Duodenal mucosa (tissue), 2 donors: ENCODE measurements around the gene ZNG1A.
"Not testable (repeated sequence)": the region's sequence is repeated elsewhere in the genome, so short reads cannot be mapped to it uniquely, and the experiment has no call there.

Experiments used
- H3K27ac ChIP-seq: one replicate; pipeline ENCODE4 v1.7.0; 2013; ENCODE audit warnings: low read depth, low read length
- H3K27me3 ChIP-seq, 2 donors: one replicate each; pipeline ENCODE4 v1.7.0; 2013; ENCODE audit warnings: low read length in 2 of 2, control low read depth in 1 of 2; ENCODE audit not compliant: insufficient read depth in 2 of 2, control insufficient read depth in 1 of 2
- H3K36me3 ChIP-seq, 2 donors: one replicate each; pipeline ENCODE4 v1.7.0; 2013; ENCODE audit warnings: low read length in 2 of 2, control low read depth in 1 of 2; ENCODE audit not compliant: insufficient read depth in 2 of 2, control insufficient read depth in 1 of 2
- H3K4me1 ChIP-seq, 2 donors: one replicate each; pipeline ENCODE4 v1.7.0; 2013; ENCODE audit warnings: low read length in 2 of 2, control low read depth in 1 of 2; ENCODE audit not compliant: insufficient read depth in 2 of 2, control insufficient read depth in 1 of 2
- H3K4me3 ChIP-seq, 2 donors: one replicate each; pipeline ENCODE4 v1.7.0; 2013; ENCODE audit warnings: low read length in 2 of 2, low read depth in 1 of 2
- H3K9ac ChIP-seq, 2 donors: one replicate each; pipeline ENCODE4 v1.7.0; 2013; ENCODE audit warnings: low read length in 2 of 2, low read depth in 1 of 2
- H3K9me3 ChIP-seq, 2 donors: one replicate each; pipeline ENCODE4 v1.7.0; 2013; ENCODE audit warnings: low read length in 2 of 2, control low read depth in 1 of 2; ENCODE audit not compliant: control insufficient read depth in 1 of 2

ZNG1A gene

DNA sequence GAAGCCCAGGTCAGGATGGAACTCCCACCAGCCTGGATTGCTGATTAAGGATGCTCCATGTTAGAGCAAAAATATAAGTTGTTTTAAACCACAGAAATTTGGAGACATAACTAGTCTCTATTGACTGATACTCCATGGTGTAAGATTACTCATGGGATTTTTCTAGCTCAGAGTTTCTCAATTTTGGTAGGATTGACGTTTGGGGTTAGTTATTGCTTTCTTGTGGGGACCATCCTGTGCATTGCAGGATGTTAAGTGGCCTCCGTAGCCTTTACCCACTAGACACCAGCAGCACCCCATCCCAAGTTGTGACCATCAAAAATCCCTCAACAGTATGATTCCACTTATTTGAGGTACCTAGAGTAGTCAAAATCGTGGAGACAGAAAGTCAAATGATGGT, 80.1 kb downstream of the ZNG1A start:
- H3K4me3 ChIP-seq, H3K9me3 ChIP-seq, H3K4me1 ChIP-seq, H3K9ac ChIP-seq, H3K36me3 ChIP-seq, H3K27ac ChIP-seq, H3K27me3 ChIP-seq: not testable (repeated sequence)

DNA sequence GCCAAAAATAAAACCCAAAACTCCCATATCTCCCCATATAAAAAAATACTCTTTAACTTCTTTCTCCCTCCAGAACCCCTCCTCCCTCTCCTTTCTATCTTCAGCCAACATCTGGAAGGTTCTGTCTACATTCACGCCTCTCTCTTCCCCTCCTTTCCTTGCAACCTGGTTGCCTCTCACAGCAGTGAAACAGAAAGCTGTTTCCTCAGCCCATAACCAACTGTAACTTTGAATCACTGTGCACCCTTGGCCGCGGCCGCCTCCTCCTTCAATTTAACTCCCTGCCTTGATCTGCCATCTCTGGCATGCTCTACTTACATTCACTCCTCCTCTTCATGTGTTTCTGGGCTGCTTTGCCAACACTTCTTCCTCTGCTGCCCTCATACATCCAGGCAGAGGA, 83.9 kb downstream of the ZNG1A start:
- not testable (repeated sequence) for H3K36me3 ChIP-seq, H3K9me3 ChIP-seq, H3K27me3 ChIP-seq, H3K4me3 ChIP-seq, H3K27ac ChIP-seq, H3K9ac ChIP-seq, H3K4me1 ChIP-seq

DNA sequence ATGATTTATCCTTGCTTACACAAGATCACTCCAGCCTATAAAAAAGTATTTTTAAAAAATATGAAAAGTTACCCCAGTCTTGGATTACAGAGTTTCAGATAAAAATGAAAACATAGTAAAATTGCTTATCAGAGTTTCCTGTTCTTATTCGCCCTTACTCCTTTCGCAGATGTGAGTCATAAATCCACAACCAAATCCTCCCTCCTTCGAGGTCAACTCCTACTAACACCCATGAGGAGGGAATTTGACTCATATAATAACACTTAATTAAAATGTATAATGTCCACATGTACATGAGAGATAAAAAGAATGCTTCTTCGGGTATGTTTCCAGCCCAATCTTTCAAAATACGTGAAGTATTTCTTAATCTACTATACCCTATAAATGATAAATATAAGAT, 84.5 kb downstream of the ZNG1A start:
- H3K9me3 ChIP-seq, H3K27me3 ChIP-seq, H3K4me3 ChIP-seq, H3K9ac ChIP-seq, H3K36me3 ChIP-seq, H3K4me1 ChIP-seq, H3K27ac ChIP-seq: not testable (repeated sequence)

DNA sequence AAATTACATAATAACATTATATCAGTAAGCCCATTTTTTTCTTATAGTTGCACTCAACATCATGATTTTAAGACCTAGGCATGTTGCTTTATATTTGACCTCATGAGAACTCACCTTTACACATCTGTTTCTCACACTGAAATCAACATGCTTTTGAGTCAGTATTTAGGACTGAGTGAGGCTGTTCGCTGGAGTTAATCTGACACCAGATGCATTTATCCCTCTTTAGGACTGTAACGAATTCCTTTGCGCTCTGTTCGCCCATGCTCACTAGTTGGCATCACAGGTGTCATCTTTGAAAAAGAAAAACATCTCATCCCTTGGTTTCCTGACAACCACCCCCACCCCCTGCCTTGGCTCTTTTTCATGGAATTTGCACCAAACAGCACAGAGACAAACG, 84.9 kb downstream of the ZNG1A start:
- not testable (repeated sequence) for H3K27me3 ChIP-seq, H3K9me3 ChIP-seq, H3K9ac ChIP-seq, H3K27ac ChIP-seq, H3K4me3 ChIP-seq, H3K36me3 ChIP-seq, H3K4me1 ChIP-seq

DNA sequence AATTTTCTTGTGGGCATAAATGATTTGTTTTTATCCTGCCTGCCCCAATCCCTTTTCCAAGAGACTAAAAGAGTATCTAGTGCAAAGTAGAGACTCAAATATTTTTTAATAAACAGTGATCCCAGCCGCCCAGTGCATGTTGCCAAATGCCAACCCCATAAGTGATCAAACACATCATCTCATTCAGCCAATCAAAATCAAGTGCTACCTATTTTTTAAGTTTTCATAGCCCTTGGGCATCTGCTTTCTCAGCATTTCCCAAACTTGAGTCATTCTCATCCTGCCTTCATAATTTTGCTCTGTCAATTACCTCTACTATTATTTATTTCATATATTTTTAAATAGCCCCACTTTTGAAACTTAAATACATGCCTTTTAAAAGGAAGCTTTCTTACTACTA, 88.0 kb downstream of the ZNG1A start:
- not testable (repeated sequence) for H3K36me3 ChIP-seq, H3K27ac ChIP-seq, H3K27me3 ChIP-seq, H3K9me3 ChIP-seq, H3K9ac ChIP-seq, H3K4me3 ChIP-seq, H3K4me1 ChIP-seq

DNA sequence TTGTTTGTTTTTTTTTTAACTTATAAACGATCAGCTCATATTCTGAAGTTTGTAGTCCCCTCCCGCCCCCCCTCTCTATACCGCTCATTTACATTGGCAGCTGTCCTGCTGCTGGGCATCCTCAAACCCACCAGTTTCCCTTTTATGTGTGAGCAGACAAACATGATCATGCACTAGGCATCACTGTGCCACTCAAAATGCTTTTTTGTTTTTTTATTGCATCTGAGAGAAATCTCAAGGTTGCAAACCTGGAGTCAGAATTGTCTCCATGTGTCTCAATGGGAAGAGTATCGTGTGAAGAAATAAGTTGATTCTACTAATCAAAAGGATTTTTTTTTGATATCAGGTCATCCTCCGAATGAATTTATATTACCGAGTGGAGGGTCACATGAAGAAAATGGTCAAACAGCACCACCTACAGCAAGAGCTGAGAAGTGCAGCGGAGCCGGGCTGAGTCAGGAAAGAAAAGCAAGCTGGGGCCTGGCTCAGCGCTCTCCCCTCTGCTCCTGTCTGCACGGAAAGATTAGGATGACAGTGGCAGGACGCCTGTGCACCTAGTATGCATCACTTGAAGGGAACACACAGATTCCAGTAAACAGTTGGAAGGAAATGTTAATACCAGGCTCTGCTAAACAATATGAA, 90.3 kb downstream of the ZNG1A start:
- H3K27ac ChIP-seq, H3K9me3 ChIP-seq, H3K27me3 ChIP-seq, H3K4me3 ChIP-seq, H3K4me1 ChIP-seq, H3K9ac ChIP-seq, H3K36me3 ChIP-seq: not testable (repeated sequence)

DNA sequence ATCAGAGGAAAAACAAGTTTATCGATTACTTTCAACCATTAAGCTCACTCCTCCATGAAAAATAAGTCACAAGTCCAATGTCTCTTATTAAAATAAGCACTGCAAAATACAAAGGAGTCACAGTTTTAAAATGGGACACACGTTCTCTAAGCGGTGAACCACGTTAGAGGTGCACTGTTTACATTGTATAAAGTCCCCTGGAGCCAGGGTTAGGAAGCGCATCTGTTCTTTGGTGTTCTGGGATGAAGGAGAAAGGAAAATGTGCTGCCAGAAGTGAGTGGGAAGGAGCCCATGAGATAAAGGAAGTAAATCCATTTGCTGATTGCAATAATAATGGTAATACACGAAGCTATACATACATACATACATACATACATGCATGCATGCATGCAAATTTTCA, 91.0 kb downstream of the ZNG1A start:
- H3K27me3 ChIP-seq, H3K9ac ChIP-seq, H3K36me3 ChIP-seq, H3K4me1 ChIP-seq, H3K9me3 ChIP-seq, H3K27ac ChIP-seq, H3K4me3 ChIP-seq: not testable (repeated sequence)

DNA sequence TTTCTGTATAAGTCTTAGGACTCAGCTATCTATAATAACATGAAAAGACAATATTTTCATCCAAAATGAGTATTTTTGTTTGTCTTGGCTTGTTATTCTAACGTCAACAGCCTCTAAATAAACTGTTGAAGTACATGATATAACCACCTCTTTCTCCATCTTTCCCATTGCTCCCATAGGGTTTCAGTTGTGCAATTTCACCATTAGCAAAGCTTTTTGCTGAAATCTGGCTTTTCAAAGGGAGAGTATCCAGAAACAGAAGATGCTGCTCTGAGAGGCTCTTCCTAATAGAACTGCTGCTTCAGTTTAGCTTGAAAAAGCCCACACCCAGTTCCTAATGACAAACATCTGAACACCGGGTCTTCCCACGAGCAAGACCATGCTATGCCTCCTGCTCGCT, 91.8 kb downstream of the ZNG1A start:
- not testable (repeated sequence) for H3K36me3 ChIP-seq, H3K9me3 ChIP-seq, H3K27ac ChIP-seq, H3K9ac ChIP-seq, H3K27me3 ChIP-seq, H3K4me1 ChIP-seq, H3K4me3 ChIP-seq

DNA sequence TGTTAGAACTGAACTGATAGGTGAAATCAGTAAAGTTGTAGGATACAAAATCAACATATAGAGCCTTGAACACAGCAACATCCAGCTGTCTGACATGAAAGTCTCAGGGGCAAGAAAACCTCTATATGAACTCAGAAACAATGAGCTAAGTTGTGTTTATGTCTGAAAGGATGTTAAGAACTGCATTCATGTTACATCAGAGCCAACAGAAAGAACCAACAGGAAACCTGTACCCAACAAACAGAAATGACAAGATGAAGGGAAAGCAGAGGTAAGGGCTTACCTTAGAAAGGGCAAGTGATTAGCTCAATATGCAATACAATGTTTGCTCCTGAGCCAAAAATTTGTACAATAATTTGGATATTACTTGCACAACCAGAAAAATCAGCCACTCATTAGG, 92.2 kb downstream of the ZNG1A start:
- H3K9me3 ChIP-seq, H3K27me3 ChIP-seq, H3K9ac ChIP-seq, H3K36me3 ChIP-seq, H3K4me1 ChIP-seq, H3K27ac ChIP-seq, H3K4me3 ChIP-seq: not testable (repeated sequence)

DNA sequence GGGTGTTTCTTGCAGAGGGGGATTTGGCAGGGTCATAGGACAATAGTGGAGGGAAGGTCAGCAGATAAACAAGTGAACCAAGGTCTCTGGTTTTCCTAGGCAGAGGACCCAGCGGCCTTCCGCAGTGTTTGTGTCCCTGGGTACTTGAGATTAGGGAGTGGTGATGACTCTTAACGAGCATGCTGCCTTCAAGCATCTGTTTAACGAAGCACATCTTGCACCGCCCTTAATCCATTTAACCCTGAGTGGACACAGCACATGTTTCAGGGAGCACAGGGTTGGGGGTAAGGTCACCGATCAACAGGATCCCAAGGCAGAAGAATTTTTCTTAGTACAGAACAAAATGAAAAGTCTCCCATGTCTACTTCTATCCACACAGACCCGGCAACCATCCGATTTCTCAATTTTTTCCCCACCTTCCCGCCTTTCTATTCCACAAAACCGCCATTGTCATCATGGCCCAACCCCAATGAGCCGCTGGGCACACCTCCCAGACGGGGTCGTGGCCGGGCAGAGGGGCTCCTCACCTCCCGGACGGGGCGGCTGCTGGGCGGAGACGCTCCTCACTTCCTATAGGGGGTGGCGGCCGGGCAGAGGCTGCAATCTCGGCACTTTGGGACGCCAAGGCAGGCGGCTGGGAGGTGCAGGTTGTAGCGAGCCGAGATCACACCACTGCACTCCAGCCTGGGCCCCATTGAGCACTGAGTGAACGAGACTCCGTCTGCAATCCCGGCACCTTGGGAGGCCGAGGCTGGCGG, 95.7 kb downstream of the ZNG1A start:
- not testable (repeated sequence) for H3K4me3 ChIP-seq, H3K27ac ChIP-seq, H3K9me3 ChIP-seq, H3K27me3 ChIP-seq, H3K4me1 ChIP-seq, H3K9ac ChIP-seq, H3K36me3 ChIP-seq

DNA sequence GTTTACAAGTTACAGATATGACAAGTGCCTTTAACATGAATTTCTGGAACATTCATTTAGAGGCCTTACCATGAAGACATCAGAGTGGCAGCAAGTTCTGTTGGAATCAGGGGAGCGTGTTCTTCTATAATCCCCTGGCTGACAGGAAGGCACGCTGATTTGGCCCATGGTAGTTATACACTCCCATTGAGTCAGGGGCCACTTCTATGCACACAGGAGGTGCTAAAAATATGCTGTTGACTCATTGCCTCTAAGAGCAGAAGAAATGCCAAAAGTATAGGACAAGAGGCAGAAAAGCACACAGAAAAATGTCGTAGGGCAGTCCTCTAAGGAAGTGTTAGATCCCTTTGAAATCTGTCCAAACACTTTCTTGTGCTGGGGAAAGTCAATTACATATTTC, 100.5 kb downstream of the ZNG1A start:
- H3K9ac ChIP-seq, H3K4me3 ChIP-seq, H3K27ac ChIP-seq, H3K9me3 ChIP-seq, H3K27me3 ChIP-seq, H3K36me3 ChIP-seq, H3K4me1 ChIP-seq: not testable (repeated sequence)
